ENCODE data around the gene STAU1.
"Not testable (repeated sequence)": the region's sequence is repeated elsewhere in the genome, so short reads cannot be mapped to it uniquely, and the experiment has no call there.

Gene STAU1

GRCh38 chr20:49203011-49203410 lies 14.9 kb upstream of the STAU1 start:
- no peak for DNase-seq

GRCh38 chr20:49199729-49200293 lies 11.7 kb upstream of the STAU1 start:
- DNase-seq, result no peak

DNA sequence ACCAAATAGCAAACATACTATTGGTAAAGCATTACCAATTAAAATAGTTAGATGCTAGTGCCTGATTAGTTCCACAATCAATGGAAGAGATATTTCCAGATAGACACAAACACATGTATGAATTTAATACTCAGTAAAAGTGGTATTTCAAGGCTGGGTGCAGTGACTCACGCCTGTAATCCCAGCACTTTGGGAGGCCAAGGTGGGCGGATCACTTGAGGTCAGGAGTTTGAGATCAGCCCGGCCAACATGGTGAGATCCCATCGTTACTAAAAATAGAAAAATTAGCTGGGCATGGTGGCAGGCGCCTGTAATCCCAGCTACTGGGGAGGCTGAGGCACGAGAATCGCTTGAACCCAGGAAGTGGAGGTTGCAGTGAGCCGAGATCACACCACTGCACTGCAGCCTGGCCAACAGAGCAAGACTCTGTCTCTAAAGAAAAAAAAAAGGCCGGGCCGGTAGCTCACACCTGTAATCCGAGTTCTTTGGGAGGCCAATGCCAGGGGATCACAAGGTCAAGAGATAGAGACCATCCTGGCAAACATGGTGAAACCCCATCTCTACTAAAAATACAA lies 4.9 kb upstream of the STAU1 start:
- DNase-seq, result not testable (repeated sequence)

- DNase-seq, result no peak
Observed at GRCh38 chr20:49187330-49187850, 744 bp downstream of the STAU1 start.

DNA sequence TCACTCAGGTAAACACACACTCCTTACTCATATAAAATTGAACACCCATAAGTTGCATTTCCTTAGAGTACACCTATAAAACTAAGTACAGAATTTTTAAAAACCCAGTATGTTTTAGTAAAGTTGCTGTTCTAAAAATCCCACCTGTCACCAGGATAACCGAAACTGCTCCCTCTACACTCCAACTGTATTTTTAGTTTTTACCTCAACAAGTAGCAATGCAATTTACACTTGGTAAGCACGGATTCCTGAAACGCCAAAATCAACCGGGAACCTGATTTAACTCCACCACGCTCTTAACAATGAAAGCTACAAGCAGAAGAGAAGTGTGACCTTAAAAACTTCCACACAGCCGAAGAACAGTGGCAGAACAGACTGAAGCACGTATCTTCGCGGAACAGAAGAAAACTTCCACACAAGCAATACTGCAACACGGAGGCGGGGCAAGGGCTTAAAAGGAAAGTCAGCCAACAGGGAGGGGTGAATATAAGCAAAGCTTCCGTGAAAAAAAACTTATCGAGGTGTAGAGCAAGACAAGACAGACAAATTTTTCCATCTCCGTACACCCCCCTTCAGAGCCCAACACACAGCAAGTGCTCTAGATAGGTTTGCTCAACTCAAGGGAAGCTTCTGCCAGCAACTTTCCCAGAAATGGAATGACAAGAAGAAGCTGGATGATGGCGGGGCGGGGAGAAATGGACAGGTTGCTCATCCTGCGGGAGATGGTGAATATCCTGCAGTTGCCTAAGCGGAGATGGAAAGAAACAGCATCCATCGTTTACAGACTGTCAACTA lies 1.4 kb downstream of the STAU1 start:
- DNase-seq, result peak in 1 of 2 donors; percentile 31

- DNase-seq, result no peak
Observed at GRCh38 chr20:49185071-49185761, 2.9 kb downstream of the STAU1 start.

DNA sequence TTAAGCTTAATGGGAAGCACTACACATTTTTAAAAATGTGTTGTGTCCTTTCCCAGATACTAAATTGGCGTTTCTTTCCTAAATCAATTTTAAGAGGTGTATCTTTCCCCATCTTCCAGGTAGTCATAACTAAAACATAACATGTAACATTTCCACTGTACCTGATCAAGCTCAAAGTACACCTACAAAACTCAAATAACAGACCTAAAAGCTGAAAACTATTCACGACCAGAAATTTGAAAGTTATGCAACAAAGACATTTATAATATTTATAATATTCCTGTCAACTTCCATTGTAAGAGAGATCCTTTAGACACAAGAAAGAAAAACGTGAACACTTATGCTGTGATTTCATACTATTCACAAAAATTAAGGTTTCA lies 3.5 kb downstream of the STAU1 start:
- no peak for DNase-seq

DNA sequence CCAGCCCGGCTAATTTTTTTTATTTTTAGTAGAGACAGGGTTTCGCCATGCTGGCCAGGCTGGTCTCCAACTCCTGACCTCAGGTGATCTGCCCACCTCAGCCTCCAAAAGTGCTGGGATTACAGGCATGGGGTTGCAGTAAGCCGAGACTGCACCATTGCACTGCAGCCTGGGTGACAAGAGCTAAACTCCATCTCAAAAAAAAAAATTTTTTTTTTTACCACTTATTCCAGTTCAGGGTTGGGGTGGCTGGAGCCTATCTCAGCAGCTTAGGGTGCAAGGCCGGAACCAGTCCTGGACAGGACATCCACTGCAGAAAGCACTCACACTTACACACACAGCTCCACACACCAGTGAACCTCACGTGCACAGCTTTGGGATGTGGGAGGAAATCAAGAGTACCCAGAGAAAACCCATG lies 4.0 kb downstream of the STAU1 start:
- not testable (repeated sequence) for DNase-seq

DNA sequence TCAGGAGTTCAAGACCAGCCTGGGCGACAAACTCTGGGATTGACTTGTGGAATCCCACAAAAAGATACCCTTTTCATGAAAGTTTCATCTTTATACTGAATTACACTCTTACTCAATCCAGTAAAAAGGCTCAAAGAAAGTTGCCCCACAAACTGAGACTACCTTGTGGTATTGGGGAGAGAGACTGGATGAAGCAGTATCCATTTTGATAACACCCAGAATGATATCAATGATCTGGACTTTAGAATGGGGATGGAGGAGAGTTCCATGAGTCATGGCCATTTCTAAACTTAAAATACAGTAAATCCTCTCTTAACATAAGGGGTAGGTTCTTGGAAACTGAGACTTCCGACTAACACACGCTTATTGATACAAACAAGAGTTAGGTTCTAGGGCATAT lies 4.7 kb downstream of the STAU1 start:
- DNase-seq, result no peak

DNA sequence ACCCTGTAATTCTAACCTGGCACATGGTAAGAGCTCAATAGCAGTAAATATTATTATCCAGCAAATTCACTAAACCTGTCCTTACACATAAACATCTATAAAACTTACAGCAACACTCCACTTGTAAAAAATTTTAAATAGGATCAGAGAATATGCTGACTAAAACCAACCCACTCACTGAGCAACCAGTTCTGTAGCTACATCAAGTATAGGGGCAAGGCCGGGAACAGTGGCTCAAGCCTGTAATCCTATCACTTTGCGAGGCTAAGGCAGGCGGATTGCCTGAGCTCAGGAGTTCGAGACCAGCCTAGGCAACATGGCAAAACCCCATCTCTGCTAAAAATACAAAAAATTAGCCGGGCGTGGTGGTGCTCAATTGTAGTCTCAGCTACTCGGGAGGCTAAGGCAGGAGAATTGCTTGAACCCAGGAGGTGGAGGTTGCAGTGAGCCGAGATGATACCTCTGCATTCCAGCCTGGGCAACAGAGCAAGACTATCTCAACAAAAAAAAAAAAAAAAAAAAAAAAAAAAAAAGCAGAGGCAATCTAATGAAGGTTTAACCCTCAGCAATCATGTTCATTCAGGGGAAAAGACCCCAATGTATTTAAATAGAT lies 6.8 kb downstream of the STAU1 start:
- no peak for DNase-seq

DNA sequence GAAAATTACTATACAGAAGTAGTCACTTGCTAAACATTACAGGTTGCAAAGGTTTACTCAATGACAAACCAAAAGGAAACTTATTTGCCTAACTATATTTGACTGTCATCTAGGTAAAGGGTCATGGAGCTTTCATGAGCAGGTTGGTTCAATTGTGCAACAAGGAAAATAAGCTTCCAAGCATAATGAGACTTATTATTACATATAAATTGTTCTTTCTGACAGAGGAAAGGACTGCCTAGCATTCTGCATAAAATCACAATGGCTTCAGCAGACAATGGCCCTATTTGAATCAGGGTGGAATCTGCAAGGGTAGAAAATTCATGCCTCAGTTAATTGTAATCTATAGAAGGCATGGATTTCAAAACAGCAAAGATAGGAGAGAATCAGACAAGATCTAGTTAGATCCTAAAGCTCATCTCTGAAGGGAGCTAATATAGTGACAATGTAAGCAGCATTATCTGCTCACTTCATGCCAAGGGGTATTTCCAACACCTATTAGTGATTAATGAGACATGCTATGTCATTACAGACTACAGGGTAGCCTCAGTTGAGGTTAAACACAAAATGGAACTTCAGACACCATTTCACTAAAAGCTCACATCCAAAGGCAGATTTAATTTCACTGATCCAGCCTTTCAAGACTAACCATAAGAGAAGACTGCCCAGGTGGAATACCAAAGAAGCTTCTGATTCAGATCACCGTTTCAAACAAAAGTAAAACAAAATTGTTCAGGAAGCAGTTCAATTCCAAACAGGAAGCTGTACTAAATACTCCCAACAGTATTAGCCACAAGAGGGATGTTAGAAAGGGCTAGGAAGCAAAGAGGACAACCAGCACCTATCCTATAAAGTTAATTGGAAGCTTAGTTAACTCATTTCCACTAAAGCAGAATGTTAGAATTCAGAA lies 8.5 kb downstream of the STAU1 start:
- no peak for DNase-seq

GRCh38 chr20:49174183-49174582 lies 14.0 kb downstream of the STAU1 start:
- DNase-seq, result no peak

DNA sequence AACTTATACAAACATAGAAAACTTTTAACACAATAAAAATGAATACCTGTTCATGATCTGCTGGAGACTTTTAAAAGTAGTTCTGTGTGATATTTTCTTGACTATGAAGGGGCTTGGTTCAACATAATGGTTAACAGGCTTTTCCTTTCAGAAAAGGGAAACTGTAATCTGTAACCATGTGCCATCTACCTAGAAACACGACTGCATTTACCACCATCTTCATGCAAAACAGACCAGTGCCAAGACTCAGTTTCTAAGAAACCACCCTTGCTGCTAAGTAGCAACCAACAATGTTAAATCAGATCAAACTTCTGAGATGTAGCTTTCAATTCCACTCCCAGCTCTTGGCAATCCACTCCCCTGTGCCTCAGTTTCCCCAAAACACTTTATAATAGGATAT lies 15.7 kb downstream of the STAU1 start:
- DNase-seq, result no peak

- peak in 1 of 2 donors; percentile 18 for DNase-seq
Observed at GRCh38 chr20:49171909-49172308, 16.2 kb downstream of the STAU1 start.

DNA sequence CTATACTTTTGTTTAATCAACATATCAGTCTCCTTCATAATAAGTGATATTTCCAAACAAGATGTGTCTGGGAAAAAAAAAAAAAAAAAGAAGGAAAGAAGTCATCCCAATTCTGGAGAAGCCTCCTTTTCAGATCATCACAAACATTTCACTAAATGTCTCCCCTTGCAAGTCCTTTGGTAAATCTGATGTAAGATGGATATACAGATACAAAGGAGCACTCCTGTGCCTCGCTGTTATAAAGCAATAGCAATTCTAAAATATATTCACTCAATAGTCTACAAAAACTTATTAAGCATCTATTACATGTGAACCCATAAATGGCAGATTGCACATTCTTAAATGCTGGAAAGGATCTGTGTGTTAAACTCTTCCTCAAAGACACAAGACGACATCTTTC lies 17.4 kb downstream of the STAU1 start:
- DNase-seq, result no peak

DNA sequence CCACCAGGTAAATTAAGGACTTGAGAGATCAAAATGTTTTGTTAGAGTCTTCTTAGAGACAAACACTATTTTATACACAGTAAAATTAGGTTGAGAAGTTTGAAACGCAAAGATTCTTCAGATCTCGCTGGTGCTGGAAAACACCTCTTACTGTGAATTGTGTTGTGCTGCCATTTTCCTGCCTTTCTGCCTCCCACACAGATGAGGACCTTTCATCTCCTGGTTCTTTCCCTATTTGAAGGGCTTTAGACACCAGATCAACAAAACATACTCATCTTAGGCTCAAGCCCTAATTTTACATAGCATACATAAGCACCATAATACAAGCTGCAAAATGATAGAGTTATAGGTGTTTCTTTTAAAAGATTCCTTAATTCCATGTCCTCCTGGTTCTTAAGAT lies 18.6 kb downstream of the STAU1 start:
- no peak for DNase-seq

DNA sequence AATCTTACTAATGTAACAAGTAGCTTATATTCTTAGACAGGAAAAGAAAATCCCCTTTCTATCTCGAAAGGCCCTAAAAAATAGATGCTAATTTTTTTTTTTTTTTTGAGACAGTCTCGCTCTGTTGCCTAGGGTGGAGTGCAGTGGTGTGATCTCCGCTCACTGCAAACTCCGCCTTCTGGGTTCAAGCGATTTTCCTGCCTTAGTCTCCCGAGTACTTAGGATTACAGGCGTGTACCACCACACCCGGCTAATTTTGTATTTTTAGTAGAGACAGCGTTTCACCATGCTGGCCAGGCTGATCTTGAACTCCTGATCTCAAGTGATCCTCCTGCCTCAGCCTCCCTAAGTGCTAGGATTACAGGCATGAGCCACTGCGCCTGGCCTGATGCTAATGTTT lies 19.3 kb downstream of the STAU1 start:
- not testable (repeated sequence) for DNase-seq

- DNase-seq, result no peak
Observed at GRCh38 chr20:49167811-49168507, 20.2 kb downstream of the STAU1 start.

DNA sequence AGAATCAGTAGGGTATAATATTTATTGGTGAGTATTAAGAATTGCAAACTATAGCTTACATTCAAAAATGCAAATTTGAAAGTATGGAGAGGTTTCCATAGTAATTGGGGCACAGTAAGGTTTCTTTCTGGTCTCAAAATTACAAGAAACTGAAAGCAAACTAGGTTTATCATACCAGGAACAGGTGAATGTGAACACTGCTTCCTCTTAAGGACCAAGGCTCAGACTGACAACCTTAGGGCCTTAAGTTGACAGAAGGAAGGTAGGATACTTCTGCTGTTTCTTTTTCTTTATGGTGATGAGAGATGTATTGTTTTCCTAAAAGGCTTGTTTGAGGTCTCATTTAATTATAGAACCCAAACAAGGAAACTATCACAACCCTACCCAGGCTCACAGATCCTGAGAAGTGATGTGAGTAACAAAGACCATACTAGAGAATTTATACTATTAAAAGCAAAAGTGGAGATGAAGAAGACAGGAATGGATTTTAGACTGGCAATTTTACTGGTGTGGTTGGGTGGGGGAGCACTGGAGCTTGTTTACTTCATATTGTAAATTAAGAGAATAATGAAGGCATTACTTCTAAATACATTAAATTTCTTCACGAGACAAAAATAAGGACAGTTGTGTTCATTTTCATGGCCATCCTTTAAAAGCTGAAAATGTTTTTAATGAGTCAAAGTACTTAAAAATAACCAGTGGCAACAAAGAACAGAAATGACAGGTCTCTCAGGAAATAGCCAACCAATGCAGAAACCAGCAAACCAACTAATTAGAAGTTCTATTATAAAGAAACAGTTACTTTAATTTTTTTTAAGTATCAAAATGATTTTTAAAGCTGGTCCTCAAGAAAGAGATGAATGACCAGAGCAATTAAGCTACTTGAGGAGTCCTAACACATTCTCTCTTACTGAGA lies 21.3 kb downstream of the STAU1 start:
- DNase-seq, result no peak

- no peak for DNase-seq
Observed at GRCh38 chr20:49165611-49166010, 22.5 kb downstream of the STAU1 start.
